ENCODE measurements around the gene SLC9A8. TPM values are rescaled to one million over a fixed set of nuclear protein-coding genes. Genes with fewer than 3 reads are reported as not detected.
"Not testable (repeated sequence)": the region's sequence is repeated elsewhere in the genome, so short reads cannot be mapped to it uniquely, and the experiment has no call there.

SLC9A8 gene
- total and polyA plus RNA-seq, 9 donors: 4.0 to 6.3 (median 5.4) TPM

GRCh38 chr20:49796600-49797343, 15.9 kb upstream of the SLC9A8 start:
- no peaks in the 10 kb centered on the region for H3K9me3 ChIP-seq (replicated peaks; ENCODE audit: control insufficient read depth, low read depth, low read length)
- no peaks in the 10 kb centered on the region for H3K36me3 ChIP-seq (ENCODE audit: control insufficient read depth, insufficient read depth, low read length)
- no peaks in the 10 kb centered on the region for H3K27me3 ChIP-seq (ENCODE audit: control insufficient read depth, insufficient read depth, low read length)
- WGBS (ENCODE audit: insufficient coverage): 34% methylated on average over 4 of the region's 8 CpGs
- H3K4me3 ChIP-seq (ENCODE audit: low read length): no peak overlapping the region
- H3K4me1 ChIP-seq (ENCODE audit: control insufficient read depth, insufficient read depth, low read length): no peaks in the 10 kb centered on the region
- H3K27ac ChIP-seq (ENCODE audit: low read length): no peak overlapping the region
- DNase-seq: no peak

DNA sequence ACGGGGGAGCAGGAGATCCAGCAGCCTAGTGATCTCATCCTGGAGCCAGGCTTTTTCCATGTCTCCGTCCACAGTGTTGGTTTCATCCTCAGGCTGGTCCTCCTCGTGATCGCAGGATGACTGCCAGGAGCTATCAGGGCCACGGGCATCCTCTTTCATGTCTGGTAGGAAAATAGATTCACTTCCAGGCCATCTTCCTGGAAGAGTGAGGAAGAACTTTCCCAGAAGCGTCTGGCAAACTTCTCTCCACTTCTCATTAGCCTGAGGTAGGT, 15.3 kb upstream of the SLC9A8 start:
- no peaks in the 10 kb centered on the region for H3K9me3 ChIP-seq (replicated peaks; ENCODE audit: control insufficient read depth, low read depth, low read length)
- no peaks in the 10 kb centered on the region for H3K4me1 ChIP-seq (ENCODE audit: control insufficient read depth, insufficient read depth, low read length)
- peak; percentile 47 for DNase-seq
- no peak overlapping the region for H3K27ac ChIP-seq (ENCODE audit: low read length)
- WGBS (ENCODE audit: insufficient coverage): 62% methylated on average over 5 of the region's 6 CpGs
- no peaks in the 10 kb centered on the region for H3K36me3 ChIP-seq (ENCODE audit: control insufficient read depth, insufficient read depth, low read length)
- H3K4me3 ChIP-seq (ENCODE audit: low read length): no peak overlapping the region
- no peaks in the 10 kb centered on the region for H3K27me3 ChIP-seq (ENCODE audit: control insufficient read depth, insufficient read depth, low read length)

DNA sequence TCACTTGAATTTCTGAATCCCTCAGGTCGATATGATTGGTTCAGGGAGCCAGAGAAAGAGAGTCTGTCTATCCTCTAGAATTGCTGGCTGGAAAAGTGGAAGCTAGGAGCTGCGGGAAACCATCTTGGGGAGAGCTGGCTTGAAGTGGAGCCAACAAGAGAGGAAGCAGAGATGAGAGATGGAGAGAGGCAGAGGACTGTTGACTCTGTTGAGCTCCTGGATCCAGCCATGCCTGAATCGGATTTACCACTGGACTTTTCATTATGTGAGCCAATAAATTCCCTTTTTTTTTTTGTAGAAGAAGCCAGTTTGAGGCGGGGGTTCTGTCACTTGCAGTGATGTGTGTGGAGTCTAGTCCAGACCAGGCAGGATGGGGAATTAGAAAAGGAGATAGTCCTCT, 13.9 kb upstream of the SLC9A8 start:
- Histone ChIP-seq H3K36me3 (ENCODE audit: control insufficient read depth, insufficient read depth, low read length) (no peaks in the 10 kb centered on the region), H3K27me3 (ENCODE audit: control insufficient read depth, insufficient read depth, low read length) (no peaks in the 10 kb centered on the region), H3K4me3 (ENCODE audit: low read length) (no peak overlapping the region), H3K27ac (ENCODE audit: low read length) (no peak overlapping the region), H3K9me3 (replicated peaks; ENCODE audit: control insufficient read depth, low read depth, low read length) (no peaks in the 10 kb centered on the region), H3K4me1 (ENCODE audit: control insufficient read depth, insufficient read depth, low read length) (no peaks in the 10 kb centered on the region)
- WGBS (ENCODE audit: insufficient coverage): 78% methylated on average over 2 of the region's 4 CpGs
- no peak for DNase-seq

GRCh38 chr20:49799698-49800097, 12.9 kb upstream of the SLC9A8 start:
- Histone ChIP-seq H3K36me3 (ENCODE audit: control insufficient read depth, insufficient read depth, low read length) (no peaks in the 10 kb centered on the region), H3K4me1 (ENCODE audit: control insufficient read depth, insufficient read depth, low read length) (no peaks in the 10 kb centered on the region), H3K4me3 (ENCODE audit: low read length) (no peak overlapping the region), H3K9me3 (replicated peaks; ENCODE audit: control insufficient read depth, low read depth, low read length) (no peaks in the 10 kb centered on the region), H3K27me3 (ENCODE audit: control insufficient read depth, insufficient read depth, low read length) (no peaks in the 10 kb centered on the region), H3K27ac (ENCODE audit: low read length) (no peak overlapping the region)
- no peak for DNase-seq
- WGBS (ENCODE audit: insufficient coverage): no CpG with 5 or more reads among the region's 8 CpGs

DNA sequence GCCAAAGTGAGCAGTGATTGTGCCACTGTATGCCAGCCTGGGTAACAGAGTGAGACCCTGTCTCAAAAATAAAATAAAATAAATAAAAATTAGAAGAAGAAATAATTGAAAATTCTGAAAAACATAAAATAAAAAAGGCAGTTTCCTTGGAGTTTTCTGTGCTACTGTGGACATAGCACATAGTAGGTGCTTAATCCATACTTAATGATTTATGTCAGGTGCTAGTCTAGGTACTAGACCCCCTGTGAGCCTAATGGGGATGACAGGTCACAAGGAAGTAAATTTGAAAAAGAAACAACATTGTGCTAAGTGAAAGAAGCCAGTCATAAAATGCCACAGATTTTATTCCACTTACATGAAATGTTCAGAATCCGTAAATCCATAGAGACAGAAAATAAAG, 9.2 kb upstream of the SLC9A8 start:
- H3K27me3 ChIP-seq (ENCODE audit: control insufficient read depth, insufficient read depth, low read length): no peaks in the 10 kb centered on the region
- no peak for DNase-seq
- no peak overlapping the region for H3K4me3 ChIP-seq (ENCODE audit: low read length)
- no peaks in the 10 kb centered on the region for H3K36me3 ChIP-seq (ENCODE audit: control insufficient read depth, insufficient read depth, low read length)
- H3K27ac ChIP-seq (ENCODE audit: low read length): no peak overlapping the region
- no peaks in the 10 kb centered on the region for H3K9me3 ChIP-seq (replicated peaks; ENCODE audit: control insufficient read depth, low read depth, low read length)
- no CpG with 5 or more reads among the region's 1 CpG for WGBS (ENCODE audit: insufficient coverage)
- H3K4me1 ChIP-seq (ENCODE audit: control insufficient read depth, insufficient read depth, low read length): no peaks in the 10 kb centered on the region

DNA sequence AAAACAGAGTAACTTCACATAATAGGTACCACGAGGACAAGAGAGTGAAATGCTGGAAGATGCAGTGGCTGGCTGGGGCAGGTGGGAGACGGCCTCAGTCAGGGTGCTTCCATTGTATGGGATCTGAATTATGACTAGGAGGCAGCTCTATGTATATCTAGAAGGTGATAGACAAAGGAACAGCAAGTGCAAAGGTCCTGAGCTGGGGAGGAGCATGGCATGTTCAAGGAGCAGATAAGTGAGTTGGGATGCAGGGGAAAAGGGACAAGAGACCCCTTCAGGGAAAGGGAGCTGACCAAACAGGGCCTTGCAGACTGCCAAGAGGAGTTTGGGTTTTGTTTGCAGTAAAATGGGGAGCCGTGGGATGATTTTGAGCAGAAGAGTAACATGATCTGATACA, 8.3 kb upstream of the SLC9A8 start:
- WGBS (ENCODE audit: insufficient coverage): 61% methylated on average over 2 of the region's 3 CpGs

DNA sequence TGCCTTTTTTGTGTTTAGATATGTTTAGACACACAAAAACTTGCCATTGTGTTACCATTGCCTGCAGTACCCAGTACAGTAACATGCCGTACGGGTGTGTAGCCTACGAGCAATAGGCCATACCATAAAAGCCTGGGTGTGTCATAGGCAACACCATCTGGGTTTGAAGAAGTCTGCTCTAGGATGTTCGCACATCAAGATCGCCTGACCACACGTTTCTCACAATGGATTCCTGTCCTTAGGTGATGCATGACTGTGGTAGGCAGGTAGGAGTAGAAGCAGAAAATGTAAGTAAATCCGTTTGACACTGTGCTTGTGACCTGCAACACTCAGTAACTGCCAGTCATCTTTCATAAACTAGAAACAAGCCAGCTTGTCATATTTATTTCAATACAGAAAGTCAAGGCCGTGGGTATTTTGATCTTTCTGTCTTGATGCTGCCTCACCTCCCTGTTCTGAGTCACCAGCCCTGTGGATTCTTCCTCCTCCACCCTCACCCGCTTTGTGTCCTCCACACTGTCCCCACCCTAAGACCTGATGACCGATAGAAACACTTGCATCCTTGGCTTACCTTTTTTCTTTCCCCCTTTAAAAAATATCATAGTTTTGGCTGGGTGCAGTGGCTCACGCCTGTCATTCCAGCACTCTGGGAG, 7.3 kb upstream of the SLC9A8 start:
- not testable (repeated sequence) for DNase-seq; H3K36me3 ChIP-seq (ENCODE audit: control insufficient read depth, insufficient read depth, low read length); H3K27me3 ChIP-seq (ENCODE audit: control insufficient read depth, insufficient read depth, low read length); H3K27ac ChIP-seq (ENCODE audit: low read length); H3K4me3 ChIP-seq (ENCODE audit: low read length); H3K9me3 ChIP-seq (replicated peaks; ENCODE audit: control insufficient read depth, low read depth, low read length); H3K4me1 ChIP-seq (ENCODE audit: control insufficient read depth, insufficient read depth, low read length)
- WGBS (ENCODE audit: insufficient coverage): 87% methylated on average over 3 of the region's 11 CpGs

More for the DNA sequence above, 8.3 kb upstream of the SLC9A8 start:
- Histone ChIP-seq H3K27ac (ENCODE audit: low read length) (no peak overlapping the region), H3K27me3 (ENCODE audit: control insufficient read depth, insufficient read depth, low read length) (no peaks in the 10 kb centered on the region), H3K4me3 (ENCODE audit: low read length) (no peak overlapping the region), H3K4me1 (ENCODE audit: control insufficient read depth, insufficient read depth, low read length) (no peaks in the 10 kb centered on the region), H3K36me3 (ENCODE audit: control insufficient read depth, insufficient read depth, low read length) (no peaks in the 10 kb centered on the region), H3K9me3 (replicated peaks; ENCODE audit: control insufficient read depth, low read depth, low read length) (no peaks in the 10 kb centered on the region)
- DNase-seq: no peak

- H3K27me3 ChIP-seq (ENCODE audit: control insufficient read depth, insufficient read depth, low read length): no peaks in the 10 kb centered on the region
- H3K27ac ChIP-seq (ENCODE audit: low read length): no peak overlapping the region
- 91% methylated on average over 6 of the region's 8 CpGs for WGBS (ENCODE audit: insufficient coverage)
- H3K4me1 ChIP-seq (ENCODE audit: control insufficient read depth, insufficient read depth, low read length): peaks cover 17% of the 10 kb centered on the region
- DNase-seq: no peak
- no peaks in the 10 kb centered on the region for H3K9me3 ChIP-seq (replicated peaks; ENCODE audit: control insufficient read depth, low read depth, low read length)
- no peak overlapping the region for H3K4me3 ChIP-seq (ENCODE audit: low read length)
- H3K36me3 ChIP-seq (ENCODE audit: control insufficient read depth, insufficient read depth, low read length): no peaks in the 10 kb centered on the region
Measured at GRCh38 chr20:49808753-49809152, 3.9 kb upstream of the SLC9A8 start.

DNA sequence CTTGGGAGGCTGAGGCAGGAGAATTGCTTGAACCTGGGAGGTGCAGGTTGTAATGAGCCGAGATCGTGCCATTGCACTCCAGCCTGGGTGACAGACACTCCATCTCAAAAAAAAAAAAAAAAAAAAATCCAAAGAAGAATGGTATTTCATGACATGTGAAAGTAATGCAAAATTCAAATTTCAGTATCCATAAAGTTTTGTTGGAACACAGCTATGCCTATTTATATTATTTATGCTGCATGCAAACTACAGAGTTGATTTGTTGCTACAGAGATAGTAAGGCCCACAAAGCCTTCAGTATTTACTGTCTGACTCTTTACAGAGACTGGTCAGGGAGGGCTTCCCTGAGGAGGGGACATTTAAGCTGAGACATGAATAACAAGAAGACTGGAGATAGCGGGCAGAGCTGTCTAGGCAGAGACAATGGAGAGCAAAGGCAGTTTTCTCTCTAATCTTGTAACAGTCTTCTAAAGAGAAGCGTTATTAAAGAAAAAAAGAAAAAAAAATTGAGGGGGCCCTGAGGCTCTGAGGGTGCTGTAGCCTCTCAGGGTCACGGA, 2.7 kb upstream of the SLC9A8 start:
- Histone ChIP-seq H3K4me1 (ENCODE audit: control insufficient read depth, insufficient read depth, low read length) (peaks cover 17% of the 10 kb centered on the region), H3K9me3 (replicated peaks; ENCODE audit: control insufficient read depth, low read depth, low read length) (no peaks in the 10 kb centered on the region), H3K27ac (ENCODE audit: low read length) (no peak overlapping the region), H3K27me3 (ENCODE audit: control insufficient read depth, insufficient read depth, low read length) (no peaks in the 10 kb centered on the region), H3K4me3 (ENCODE audit: low read length) (no peak overlapping the region), H3K36me3 (ENCODE audit: control insufficient read depth, insufficient read depth, low read length) (peaks cover under 1% of the 10 kb centered on the region)
- no peak for DNase-seq
- WGBS (ENCODE audit: insufficient coverage): 77% methylated on average over 2 of the region's 5 CpGs

DNA sequence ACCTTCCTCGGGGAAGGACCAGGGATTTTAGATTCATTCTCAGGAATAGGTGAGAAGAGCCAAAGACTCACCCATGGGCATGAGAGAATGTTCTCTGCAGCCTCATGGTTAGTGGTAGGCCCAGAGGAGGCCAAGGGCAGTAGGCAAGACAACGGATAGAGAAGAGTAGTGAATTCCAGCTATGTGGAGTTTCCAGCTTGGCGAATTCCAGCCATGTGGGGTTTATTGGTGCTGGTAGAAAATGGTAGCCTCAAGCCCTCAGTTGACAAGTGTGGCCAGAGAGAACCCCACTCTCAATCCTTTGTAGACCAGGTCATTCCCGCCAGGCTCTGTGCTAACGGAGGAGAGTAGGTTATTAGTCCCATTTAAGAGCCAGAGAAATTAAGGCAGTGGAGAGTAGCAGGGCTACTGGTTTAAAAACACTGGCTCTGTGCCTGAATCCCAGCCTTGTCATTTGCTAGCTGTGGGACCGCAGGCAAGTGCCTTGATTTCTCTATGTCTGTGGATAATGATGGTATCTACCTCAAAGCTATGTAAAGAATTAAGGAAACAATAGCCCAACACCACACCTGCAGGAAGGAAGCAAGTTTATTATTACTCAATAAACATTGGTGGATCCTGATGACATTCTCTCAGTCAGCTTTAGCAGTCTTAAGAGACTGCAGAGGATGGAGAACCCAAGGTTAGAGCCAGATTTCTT, 2.0 kb upstream of the SLC9A8 start:
- H3K4me1 ChIP-seq (ENCODE audit: control insufficient read depth, insufficient read depth, low read length): peaks cover 17% of the 10 kb centered on the region
- H3K4me3 ChIP-seq (ENCODE audit: low read length): no peak overlapping the region
- no peak for DNase-seq
- peaks cover 6% of the 10 kb centered on the region for H3K36me3 ChIP-seq (ENCODE audit: control insufficient read depth, insufficient read depth, low read length)
- H3K27ac ChIP-seq (ENCODE audit: low read length): no peak overlapping the region
- H3K27me3 ChIP-seq (ENCODE audit: control insufficient read depth, insufficient read depth, low read length): no peaks in the 10 kb centered on the region
- H3K9me3 ChIP-seq (replicated peaks; ENCODE audit: control insufficient read depth, low read depth, low read length): no peaks in the 10 kb centered on the region
- 93% methylated on average over 2 of the region's 6 CpGs for WGBS (ENCODE audit: insufficient coverage)

All from muscle of leg (tissue), 11 donors.